Breast epithelium (tissue), 4 donors: ENCODE results near the gene SH2D1A. TPM values are rescaled to one million over a fixed set of nuclear protein-coding genes. Genes with fewer than 3 reads are reported as not detected.

Experiments
- DNase-seq, 2 donors: peaks; one replicate each; pipeline ENCODE4 v3.0.0-alpha.2; 2019; ENCODE audit warnings: low spot score in 2 of 2
- H3K27ac ChIP-seq, 2 donors: fragments of 200-600 bp; sonication (generic) in 1 of 2; one replicate each; pipeline ENCODE4 v1.5.1; 2016 to 2019; ENCODE audit warnings: mild to moderate bottlenecking in 1 of 2
- H3K27me3 ChIP-seq, 2 donors: fragments of 200-600 bp; sonication (generic) in 1 of 2; one replicate each; pipeline versions ENCODE4 v1.5.1 to v1.6.0; 2017 to 2019; ENCODE audit warnings: control low read depth in 1 of 2, mild to moderate bottlenecking in 1 of 2
- H3K36me3 ChIP-seq: fragments of 200-600 bp; one replicate; pipeline ENCODE4 v1.5.1; 2019
- H3K4me1 ChIP-seq, 2 donors: fragments of 200-600 bp; sonication (generic); one replicate each; pipeline ENCODE4 v1.5.1; 2016 to 2019; ENCODE audit warnings: control low read depth in 1 of 2
- H3K4me3 ChIP-seq, 3 donors: fragments of 200-600 bp; sonication (generic); 1 replicate in 2 of 3; 2 replicates in 1 of 3; pipeline ENCODE4 v1.5.1; 2016 to 2019; ENCODE audit warnings: mild to moderate bottlenecking in 3 of 3, moderate library complexity in 2 of 3
- H3K9me3 ChIP-seq, 2 donors: fragments of 200-600 bp; sonication (generic) in 1 of 2; one replicate each; pipeline ENCODE4 v1.5.1; 2016 to 2019; ENCODE audit warnings: control low read depth in 1 of 2
- CTCF ChIP-seq, 3 donors: fragments of 450-650 bp; IDR thresholded peaks; one replicate each; pipeline ENCODE4 v1.5.1; 2016 to 2017; ENCODE audit warnings: antibody characterized with exemption in 3 of 3, mild to moderate bottlenecking in 3 of 3, moderate library complexity in 3 of 3
- POLR2A ChIP-seq: fragments of 450-650 bp; IDR thresholded peaks from one replicate; pipeline ENCODE4 v1.6.1; 2016; ENCODE audit warnings: antibody characterized with exemption, mild to moderate bottlenecking, moderate library complexity
- POLR2AphosphoS5 ChIP-seq, 3 donors: sonication (generic); formaldehyde crosslinking; IDR thresholded peaks; one replicate each; pipeline ENCODE4 v1.6.1; 2017; ENCODE audit warnings: antibody characterized with exemption in 3 of 3
- intact Hi-C: fragments of 100-400 bp; cut with DNase I; formaldehyde crosslinking; loops from one replicate; pipeline ENCODE4 v1.15.1; 2023; ENCODE audit warnings: low total_unique reads
- total RNA-seq, 3 donors: library from RNA; depleted of rRNA; stranded (reverse); fragments of >200 nt; gene quantifications; one replicate each; pipeline ENCODE4 v1.1.0, GENCODE V29; 2016

The SH2D1A gene
- total RNA-seq, 3 donors from 2014 or later = 0.64 to 2.0 (median 0.88) TPM

DNA sequence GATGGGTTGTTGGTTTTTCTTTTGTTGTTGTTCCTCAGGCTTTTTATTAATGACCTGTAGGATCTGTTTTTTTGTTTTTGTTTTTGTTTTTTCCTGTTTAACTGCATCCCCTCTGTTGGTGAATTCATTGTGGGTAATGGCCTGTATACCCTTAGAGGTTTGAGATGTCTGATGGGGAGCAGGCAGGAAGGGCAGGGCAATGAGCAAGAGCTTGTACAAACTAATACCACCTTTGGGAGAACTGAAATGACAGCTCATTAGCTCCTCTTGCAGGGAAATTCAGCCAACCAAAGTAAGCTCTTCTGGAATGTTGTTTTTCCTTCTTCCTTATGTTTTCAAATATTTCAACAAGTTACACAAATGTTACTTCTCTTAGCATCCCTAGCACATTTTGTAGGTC lies 23.4 kb downstream of the SH2D1A start:
- no peak overlapping the region for H3K27ac ChIP-seq
- H3K27me3 ChIP-seq = peaks cover 0 to 12% of the 10 kb centered on the region in 2 donors
- no peaks in the 10 kb centered on the region for H3K9me3 ChIP-seq
- no peak overlapping the region for H3K4me3 ChIP-seq
- no peaks in the 10 kb centered on the region for H3K36me3 ChIP-seq
- DNase-seq = no peak
- TF ChIP-seq CTCF (IDR thresholded peaks at IDR 0.05) = no peak
- TF ChIP-seq POLR2AphosphoS5 (IDR thresholded peaks at IDR 0.05) = no peak
- intact Hi-C loops = no loop called here
- H3K4me1 ChIP-seq = no peaks in the 10 kb centered on the region

- no peak for DNase-seq
- Histone ChIP-seq H3K4me3 (no peak overlapping the region), H3K27ac (no peak overlapping the region), H3K36me3 (no peaks in the 10 kb centered on the region), H3K4me1 (no peaks in the 10 kb centered on the region), H3K9me3 (no peaks in the 10 kb centered on the region), H3K27me3 (peaks cover 0 to 9% of the 10 kb centered on the region in 2 donors)
- intact Hi-C loops = no loop called here
- no peak for TF ChIP-seq CTCF (IDR thresholded peaks at IDR 0.05)
- no peak for TF ChIP-seq POLR2AphosphoS5 (IDR thresholded peaks at IDR 0.05)
- TF ChIP-seq POLR2A = no peak
Measured at GRCh38 chrX:124373348-124373747, 27.0 kb downstream of the SH2D1A start.

- no peak for TF ChIP-seq CTCF (IDR thresholded peaks at IDR 0.05)
- intact Hi-C loops = no loop called here
- H3K27ac ChIP-seq = no peak overlapping the region
- no peak for DNase-seq
- no peaks in the 10 kb centered on the region for H3K36me3 ChIP-seq
- H3K4me1 ChIP-seq = no peaks in the 10 kb centered on the region
- peaks cover 0 to 12% of the 10 kb centered on the region in 2 donors for H3K27me3 ChIP-seq
- no peaks in the 10 kb centered on the region for H3K9me3 ChIP-seq
- no peak overlapping the region for H3K4me3 ChIP-seq
Measured at GRCh38 chrX:124378643-124379042, 32.3 kb downstream of the SH2D1A start.

DNA sequence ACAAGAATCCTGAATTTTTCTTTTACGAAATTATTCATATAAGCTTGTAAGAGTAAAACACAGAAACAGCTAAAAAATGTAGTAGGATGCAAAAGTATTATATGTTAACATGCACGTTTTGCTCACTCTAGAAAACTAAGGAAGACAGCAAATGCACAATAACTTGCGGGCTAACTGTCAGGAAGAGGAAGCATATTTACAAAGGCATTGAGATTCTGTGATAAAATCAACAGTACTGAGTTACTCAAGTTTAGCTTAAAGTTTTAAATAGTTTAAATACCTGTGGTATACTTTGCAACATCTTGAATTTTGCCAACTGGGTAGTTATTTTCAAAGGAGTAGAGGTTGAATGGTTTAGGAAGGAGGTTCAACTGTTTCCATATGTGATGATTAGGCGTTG lies 37.0 kb downstream of the SH2D1A start:
- Histone ChIP-seq H3K4me1 (no peaks in the 10 kb centered on the region), H3K27me3 (peaks cover 0 to 32% of the 10 kb centered on the region in 2 donors), H3K9me3 (no peaks in the 10 kb centered on the region), H3K4me3 (no peak overlapping the region), H3K36me3 (no peaks in the 10 kb centered on the region), H3K27ac (no peak overlapping the region)
- intact Hi-C loops = no loop called here
- TF ChIP-seq POLR2A = no peak
- no peak for TF ChIP-seq POLR2AphosphoS5 (IDR thresholded peaks at IDR 0.05)
- no peak for TF ChIP-seq CTCF (IDR thresholded peaks at IDR 0.05)
- no peak for DNase-seq

DNA sequence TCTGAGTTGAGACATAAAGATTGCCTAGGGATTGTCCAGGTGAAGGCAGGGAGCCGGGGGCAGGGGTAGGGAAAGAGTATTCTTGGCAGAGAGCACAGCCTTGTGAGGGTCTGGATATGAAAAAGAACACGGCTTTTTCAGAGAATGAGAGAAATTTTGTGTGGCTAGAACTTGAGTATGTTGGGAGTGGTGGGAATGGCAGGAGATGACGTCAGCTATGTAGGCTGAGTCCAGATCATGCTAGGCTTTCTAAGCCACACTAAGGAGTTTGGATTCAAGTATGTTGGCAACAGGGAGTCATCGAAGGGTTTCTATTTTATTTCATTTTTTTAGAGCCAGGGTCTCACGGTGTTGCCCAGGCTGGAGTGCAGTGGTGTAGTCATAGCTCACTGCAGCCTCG lies 40.0 kb downstream of the SH2D1A start:
- H3K4me3 ChIP-seq = no peak overlapping the region
- TF ChIP-seq POLR2AphosphoS5 (IDR thresholded peaks at IDR 0.05) = no peak
- TF ChIP-seq CTCF (IDR thresholded peaks at IDR 0.05) = no peak
- TF ChIP-seq POLR2A = no peak
- no peak overlapping the region for H3K27ac ChIP-seq
- no peak for DNase-seq
- H3K27me3 ChIP-seq = peaks cover 0 to 31% of the 10 kb centered on the region in 2 donors
- H3K4me1 ChIP-seq = no peaks in the 10 kb centered on the region
- intact Hi-C loops = no loop called here
- no peaks in the 10 kb centered on the region for H3K36me3 ChIP-seq
- H3K9me3 ChIP-seq = no peaks in the 10 kb centered on the region
